ENCODE data around the gene ITFG2.
"Not testable (repeated sequence)": the region's sequence is repeated elsewhere in the genome, so short reads cannot be mapped to it uniquely, and the experiment has no call there.

ITFG2 gene

GRCh38 chr12:2858334-2858733 is 45.9 kb downstream of the ITFG2 start:
- Mint-ChIP-seq H3K4me1 (peaks cover 46% of the 10 kb centered on the region), H3K36me3 (ENCODE audit: low read depth) (peaks cover 38% of the 10 kb centered on the region), H3K4me3 (no peak overlapping the region), H3K9me3 (no peaks in the 10 kb centered on the region), H3K27ac (peak overlapping the region; percentile 96), H3K27me3 (ENCODE audit: low read depth, poor library complexity) (peaks cover 13% of the 10 kb centered on the region)
- no peak for TF ChIP-seq CTCF (IDR thresholded peaks at IDR 0.05)
- no peak for DNase-seq

- peaks cover 13% of the 10 kb centered on the region for H3K27me3 Mint-ChIP-seq (ENCODE audit: low read depth, poor library complexity)
- TF ChIP-seq CTCF (IDR thresholded peaks at IDR 0.05): no peak
- peaks cover 41% of the 10 kb centered on the region for H3K4me1 Mint-ChIP-seq
- peaks cover 43% of the 10 kb centered on the region for H3K36me3 Mint-ChIP-seq (ENCODE audit: low read depth)
- H3K4me3 Mint-ChIP-seq: no peak overlapping the region
- no peak for DNase-seq
- peak overlapping the region; percentile 96 for H3K27ac Mint-ChIP-seq
- H3K9me3 Mint-ChIP-seq: no peaks in the 10 kb centered on the region
These were observed 46.5 kb downstream of the ITFG2 start for GRCh38 chr12:2858944-2859421.

- H3K4me3 Mint-ChIP-seq: no peak overlapping the region
- peaks cover 41% of the 10 kb centered on the region for H3K4me1 Mint-ChIP-seq
- H3K36me3 Mint-ChIP-seq (ENCODE audit: low read depth): peaks cover 52% of the 10 kb centered on the region
- peaks cover 4% of the 10 kb centered on the region for H3K27me3 Mint-ChIP-seq (ENCODE audit: low read depth, poor library complexity)
- no peak overlapping the region for H3K27ac Mint-ChIP-seq
- no peak for DNase-seq
- no peaks in the 10 kb centered on the region for H3K9me3 Mint-ChIP-seq
- TF ChIP-seq CTCF (IDR thresholded peaks at IDR 0.05): no peak
These were observed 47.7 kb downstream of the ITFG2 start for GRCh38 chr12:2860170-2860569.

- peaks cover 15% of the 10 kb centered on the region for H3K4me1 Mint-ChIP-seq
- no peak overlapping the region for H3K27ac Mint-ChIP-seq
- no peak for DNase-seq
- no peaks in the 10 kb centered on the region for H3K27me3 Mint-ChIP-seq (ENCODE audit: low read depth, poor library complexity)
- H3K36me3 Mint-ChIP-seq (ENCODE audit: low read depth): peaks cover 69% of the 10 kb centered on the region
- H3K4me3 Mint-ChIP-seq: no peak overlapping the region
- TF ChIP-seq CTCF (IDR thresholded peaks at IDR 0.05): no peak
- no peaks in the 10 kb centered on the region for H3K9me3 Mint-ChIP-seq
These were observed 50.4 kb downstream of the ITFG2 start for GRCh38 chr12:2862876-2863275.

DNA sequence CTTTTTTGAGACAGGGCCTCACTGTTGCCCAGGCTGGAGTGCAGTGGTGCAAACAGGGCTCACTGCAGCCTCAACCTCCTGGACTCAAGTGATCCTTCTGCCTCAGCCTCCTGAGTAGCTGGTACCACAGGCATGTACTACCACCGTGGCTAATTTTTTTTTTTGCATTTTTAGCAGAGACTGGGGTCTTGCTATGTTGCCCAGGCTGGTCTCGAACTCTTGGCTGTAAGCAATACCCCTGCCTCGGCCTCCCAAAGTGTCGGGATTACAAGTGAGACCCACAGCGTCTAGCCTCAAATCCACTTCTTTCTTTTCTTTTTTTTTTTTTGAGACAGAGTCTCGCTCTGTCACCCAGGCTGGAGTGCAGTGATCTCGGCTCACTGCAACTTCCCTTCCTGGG is 50.9 kb downstream of the ITFG2 start:
- peaks cover 72% of the 10 kb centered on the region for H3K36me3 Mint-ChIP-seq (ENCODE audit: low read depth)
- peaks cover 10% of the 10 kb centered on the region for H3K4me1 Mint-ChIP-seq

DNA sequence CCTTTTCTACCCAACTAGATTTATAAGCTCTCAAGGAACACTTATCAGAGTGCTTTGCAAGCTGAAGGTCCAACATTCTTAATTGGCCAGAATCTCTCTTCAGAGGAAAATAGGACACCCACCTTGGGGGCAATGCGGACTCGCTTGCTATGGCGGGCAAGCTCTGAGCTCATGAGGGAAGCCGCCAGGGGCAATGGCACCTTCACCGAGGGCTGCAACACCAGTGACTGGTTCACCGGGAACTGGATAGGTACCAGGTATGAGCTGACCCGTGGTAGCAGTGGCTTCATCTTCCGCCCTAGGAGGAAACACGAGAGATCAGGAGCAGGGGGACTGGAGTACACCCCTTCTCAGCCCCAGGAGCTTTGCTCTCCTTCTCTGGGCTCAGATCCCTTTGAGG is 51.7 kb downstream of the ITFG2 start:
- H3K4me1 Mint-ChIP-seq: peaks cover 4% of the 10 kb centered on the region
- no peak for TF ChIP-seq CTCF (IDR thresholded peaks at IDR 0.05)
- no peak for DNase-seq

More for the DNA sequence above, 50.9 kb downstream of the ITFG2 start:
- DNase-seq; H3K27ac Mint-ChIP-seq; H3K4me3 Mint-ChIP-seq; H3K9me3 Mint-ChIP-seq; H3K27me3 Mint-ChIP-seq (ENCODE audit: low read depth, poor library complexity): not testable (repeated sequence)

DNA sequence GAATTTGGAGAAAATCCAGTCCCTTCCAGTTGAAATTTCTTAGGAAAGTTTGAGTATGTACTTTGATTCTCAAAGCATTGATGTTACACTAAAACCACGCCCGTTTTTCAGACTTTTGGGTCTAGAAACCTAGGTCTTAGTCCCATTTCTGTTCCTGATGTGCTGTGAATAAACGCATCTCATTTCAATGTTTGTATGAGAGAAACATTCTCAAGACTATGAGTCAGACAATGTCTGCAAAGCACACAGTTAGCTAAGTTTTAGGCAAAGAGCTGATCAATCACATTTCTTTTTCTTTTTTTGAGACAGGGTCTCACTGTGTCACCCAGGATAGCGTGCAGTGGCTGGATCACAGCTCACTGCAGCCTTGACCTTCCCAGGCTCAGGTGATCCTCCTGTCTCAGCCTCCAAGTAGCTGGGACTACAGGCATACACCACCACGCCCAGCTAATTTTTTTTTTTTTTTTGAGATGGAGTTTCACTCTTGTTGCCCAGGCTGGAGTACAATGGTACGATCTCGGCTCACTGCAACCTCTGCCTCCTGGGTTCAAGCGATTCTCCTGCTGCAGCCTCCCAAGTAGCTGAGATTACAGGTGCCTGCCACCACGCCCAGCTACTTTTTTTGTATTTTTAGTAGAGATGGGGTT is 56.6 kb downstream of the ITFG2 start:
- not testable (repeated sequence) for H3K9me3 Mint-ChIP-seq; H3K4me1 Mint-ChIP-seq; DNase-seq; H3K27ac Mint-ChIP-seq; H3K27me3 Mint-ChIP-seq (ENCODE audit: low read depth, poor library complexity); H3K4me3 Mint-ChIP-seq
- H3K36me3 Mint-ChIP-seq (ENCODE audit: low read depth): peaks cover 50% of the 10 kb centered on the region

More for the DNA sequence above, 51.7 kb downstream of the ITFG2 start:
- Mint-ChIP-seq H3K4me3 (no peak overlapping the region), H3K27me3 (ENCODE audit: low read depth, poor library complexity) (no peaks in the 10 kb centered on the region), H3K36me3 (ENCODE audit: low read depth) (peaks cover 75% of the 10 kb centered on the region), H3K9me3 (no peaks in the 10 kb centered on the region), H3K27ac (no peak overlapping the region)

Measured in nephron progenitor cell (in vitro differentiated cells).